GM18508 (cell line): ENCODE data around the gene AEBP1.

Source experiments
- ATAC-seq: cut with Tn5 transposase; IDR thresholded peaks from one replicate; pipeline ENCODE4 v1.9.1; 2021; ENCODE audit warnings: moderate number of reproducible peaks; ENCODE audit not compliant: insufficient read depth, unreplicated experiment

Gene AEBP1

GRCh38 chr7:44134943-44135628 lies 30.9 kb downstream of the AEBP1 start:
- no peak for ATAC-seq

GRCh38 chr7:44136731-44137130 lies 32.6 kb downstream of the AEBP1 start:
- ATAC-seq, result no peak

- no peak for ATAC-seq
These were observed 34.6 kb downstream of the AEBP1 start for GRCh38 chr7:44138698-44139097.

- ATAC-seq, result no peak
These were observed 35.3 kb downstream of the AEBP1 start for GRCh38 chr7:44139311-44140010.

- no peak for ATAC-seq
These were observed 36.2 kb downstream of the AEBP1 start for GRCh38 chr7:44140341-44140740.

- no peak for ATAC-seq
These were observed 37.2 kb downstream of the AEBP1 start, which contains the start of gene MYL7 for GRCh38 chr7:44141221-44141850. Gene MYL7, minus strand, starts transcription at chr7:44141332. Its CDS starts 27 bp downstream, at chr7:44141305.

- ATAC-seq, result no peak
These were observed 37.9 kb downstream of the AEBP1 start for GRCh38 chr7:44142028-44142427.

GRCh38 chr7:44143646-44144250 lies 39.6 kb downstream of the AEBP1 start:
- ATAC-seq, result no peak

GRCh38 chr7:44144426-44144967 lies 40.4 kb downstream of the AEBP1 start:
- ATAC-seq, result no peak

- no peak for ATAC-seq
These were observed 40.9 kb downstream of the AEBP1 start for GRCh38 chr7:44144968-44145478.

- no peak for ATAC-seq
These were observed 41.4 kb downstream of the AEBP1 start for GRCh38 chr7:44145479-44145968.

- ATAC-seq, result no peak
These were observed 42.1 kb downstream of the AEBP1 start for GRCh38 chr7:44145969-44146911.

- ATAC-seq, result no peak
These were observed 43.2 kb downstream of the AEBP1 start for GRCh38 chr7:44147026-44147991.

- no peak for ATAC-seq
These were observed 44.0 kb downstream of the AEBP1 start for GRCh38 chr7:44148166-44148565.

- ATAC-seq, result no peak
These were observed 44.9 kb downstream of the AEBP1 start for GRCh38 chr7:44148961-44149536.

GRCh38 chr7:44149571-44150465 lies 45.7 kb downstream of the AEBP1 start:
- no peak for ATAC-seq

- no peak for ATAC-seq
These were observed 46.3 kb downstream of the AEBP1 start for GRCh38 chr7:44150466-44150832.
